PC-3 (cell line): Measurements from ENCODE around the gene SULF2.

Experiments used
- EZH2 ChIP-seq: fragments of 300-600 bp; sonication (generic); IDR thresholded peaks from one replicate; pipeline ENCODE4 v1.6.1; 2017; ENCODE audit warnings: antibody characterized with exemption, mild to moderate bottlenecking, low read length; ENCODE audit not compliant: unreplicated experiment
- EZH2phosphoT487 ChIP-seq: fragments of 300-600 bp; sonication (generic); IDR thresholded peaks from 2 replicates; pipeline ENCODE4 v1.6.1; 2018; ENCODE audit warnings: mild to moderate bottlenecking, antibody characterized with exemption, low read length, borderline replicate concordance
- TF ChIP-seq, protein P1 (sequence below): fragments of 300-600 bp; sonication (generic); conservative IDR thresholded peaks from 2 replicates; pipeline ENCODE4 v1.5.1; 2017; ENCODE audit warnings: antibody characterized with exemption, low read depth, mild to moderate bottlenecking, low read length

- TF ChIP-seq, protein P1, sequence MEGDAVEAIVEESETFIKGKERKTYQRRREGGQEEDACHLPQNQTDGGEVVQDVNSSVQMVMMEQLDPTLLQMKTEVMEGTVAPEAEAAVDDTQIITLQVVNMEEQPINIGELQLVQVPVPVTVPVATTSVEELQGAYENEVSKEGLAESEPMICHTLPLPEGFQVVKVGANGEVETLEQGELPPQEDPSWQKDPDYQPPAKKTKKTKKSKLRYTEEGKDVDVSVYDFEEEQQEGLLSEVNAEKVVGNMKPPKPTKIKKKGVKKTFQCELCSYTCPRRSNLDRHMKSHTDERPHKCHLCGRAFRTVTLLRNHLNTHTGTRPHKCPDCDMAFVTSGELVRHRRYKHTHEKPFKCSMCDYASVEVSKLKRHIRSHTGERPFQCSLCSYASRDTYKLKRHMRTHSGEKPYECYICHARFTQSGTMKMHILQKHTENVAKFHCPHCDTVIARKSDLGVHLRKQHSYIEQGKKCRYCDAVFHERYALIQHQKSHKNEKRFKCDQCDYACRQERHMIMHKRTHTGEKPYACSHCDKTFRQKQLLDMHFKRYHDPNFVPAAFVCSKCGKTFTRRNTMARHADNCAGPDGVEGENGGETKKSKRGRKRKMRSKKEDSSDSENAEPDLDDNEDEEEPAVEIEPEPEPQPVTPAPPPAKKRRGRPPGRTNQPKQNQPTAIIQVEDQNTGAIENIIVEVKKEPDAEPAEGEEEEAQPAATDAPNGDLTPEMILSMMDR, result no peak
- TF ChIP-seq EZH2 (no peak), EZH2phosphoT487 (no peak)
Observed at GRCh38 chr20:47744803-47745202, 40.5 kb downstream of the SULF2 start.
